Astrocyte of the spinal cord (primary cell): ENCODE measurements around the gene SH3RF2.

ENCODE experiments used
- DNase-seq: peaks from one replicate; pipeline ENCODE4 v3.0.0; 2011; ENCODE audit warnings: low read depth, low spot score
- H3K4me3 ChIP-seq: 2 replicates; pipeline ENCODE4 v1.5.1; 2011; ENCODE audit warnings: low read depth, mild to moderate bottlenecking, low read length, moderate library complexity
- CTCF ChIP-seq: IDR thresholded peaks from 2 replicates; pipeline ENCODE4 v1.5.1; 2012; ENCODE audit warnings: low read depth, mild to moderate bottlenecking, low read length, inconsistent platforms
- in situ Hi-C: cut with HindIII; loops from 2 replicates; pipeline ENCODE4 v1.10.0; 2017; ENCODE audit warnings: low sequenced_read_pairs

The SH3RF2 gene

GRCh38 chr5:145980259-145980658 lies 43.9 kb downstream of the SH3RF2 start:
- in situ Hi-C loops: no loop called here
- no peak overlapping the region for H3K4me3 ChIP-seq
- DNase-seq: no peak
- no peak for TF ChIP-seq CTCF

GRCh38 chr5:145980718-145981117 lies 44.3 kb downstream of the SH3RF2 start:
- DNase-seq: no peak
- TF ChIP-seq CTCF: peak; percentile 38
- no peak overlapping the region for H3K4me3 ChIP-seq
- in situ Hi-C loops: no loop called here

GRCh38 chr5:145981589-145982571 lies 45.5 kb downstream of the SH3RF2 start:
- in situ Hi-C loops: no loop called here
- no peak for DNase-seq
- H3K4me3 ChIP-seq: no peak overlapping the region
- TF ChIP-seq CTCF: no peak

- H3K4me3 ChIP-seq: no peak overlapping the region
- in situ Hi-C loops: no loop called here
- DNase-seq: no peak
- TF ChIP-seq CTCF: no peak
Measured at GRCh38 chr5:145982572-145983318, 46.4 kb downstream of the SH3RF2 start.

GRCh38 chr5:145983446-145983845 lies 47.1 kb downstream of the SH3RF2 start:
- H3K4me3 ChIP-seq: no peak overlapping the region
- no peak for DNase-seq
- TF ChIP-seq CTCF: no peak
- in situ Hi-C loops: no loop called here

GRCh38 chr5:145984072-145984471 lies 47.7 kb downstream of the SH3RF2 start:
- in situ Hi-C loops: no loop called here
- no peak for DNase-seq
- no peak overlapping the region for H3K4me3 ChIP-seq
- TF ChIP-seq CTCF: no peak
